BLaER1 (cell line): ENCODE measurements around the gene C3.
A peak's percentile ranks its signal among the peaks of the same experiment; 100 is the strongest.

Experiments
- H3K27ac ChIP-seq: shearing (Covaris generic); formaldehyde crosslinking; 2 replicates; pipeline ENCODE4 v1.8.1; 2022
- H3K27me3 ChIP-seq: shearing (Covaris generic); formaldehyde crosslinking; 2 replicates; pipeline ENCODE4 v1.8.1; 2022
- H3K36me3 ChIP-seq: shearing (Covaris generic); formaldehyde crosslinking; 2 replicates; pipeline ENCODE4 v1.8.1; 2022
- H3K4me1 ChIP-seq: shearing (Covaris generic); formaldehyde crosslinking; 2 replicates; pipeline ENCODE4 v1.8.1; 2022
- H3K4me2 ChIP-seq: shearing (Covaris generic); formaldehyde crosslinking; 2 replicates; pipeline ENCODE4 v1.8.1; 2022
- H3K4me3 ChIP-seq: shearing (Covaris generic); formaldehyde crosslinking; 2 replicates; pipeline ENCODE4 v1.8.1; 2022
- H3K9ac ChIP-seq: shearing (Covaris generic); formaldehyde crosslinking; 2 replicates; pipeline ENCODE4 v1.8.1; 2022
- H3K9me3 ChIP-seq: shearing (Covaris generic); formaldehyde crosslinking; 2 replicates; pipeline ENCODE4 v1.8.1; 2022
- H4K20me1 ChIP-seq: shearing (Covaris generic); formaldehyde crosslinking; 2 replicates; pipeline ENCODE4 v1.8.1; 2022
- Cebpa-rat ChIP-seq: shearing (Covaris generic); IDR thresholded peaks from 2 replicates; pipeline ENCODE4 v1.8.1; 2022

C3 gene

GRCh38 chr19:6723108-6723618 is 2.7 kb upstream of the C3 start:
- Histone ChIP-seq H3K9ac (0 out of 2 replicates have a peak overlapping the region, but pooled peaks have one; percentile 50), H4K20me1 (no peaks in the 10 kb centered on the region), H3K9me3 (no peaks in the 10 kb centered on the region), H3K27me3 (no peaks in the 10 kb centered on the region), H3K4me3 (no peak overlapping the region), H3K4me2 (peak overlapping the region; percentile 74), H3K27ac (0 out of 2 replicates have a peak overlapping the region, but pooled peaks have one; percentile 26), H3K36me3 (no peaks in the 10 kb centered on the region), H3K4me1 (peaks cover 64% of the 10 kb centered on the region)
- peak; percentile 89 for TF ChIP-seq Cebpa-rat

- no peak for TF ChIP-seq Cebpa-rat
- no peaks in the 10 kb centered on the region for H3K27me3 ChIP-seq
- no peak overlapping the region for H3K9ac ChIP-seq
- peak overlapping the region; percentile 74 for H3K4me2 ChIP-seq
- H4K20me1 ChIP-seq, result no peaks in the 10 kb centered on the region
- H3K36me3 ChIP-seq, result no peaks in the 10 kb centered on the region
- H3K4me1 ChIP-seq, result peaks cover 56% of the 10 kb centered on the region
- no peak overlapping the region for H3K4me3 ChIP-seq
- no peaks in the 10 kb centered on the region for H3K9me3 ChIP-seq
- peak overlapping the region; percentile 48; the same call in 1 of the 2 replicates for H3K27ac ChIP-seq
These were observed 1.3 kb upstream of the C3 start for GRCh38 chr19:6721773-6722172.

DNA sequence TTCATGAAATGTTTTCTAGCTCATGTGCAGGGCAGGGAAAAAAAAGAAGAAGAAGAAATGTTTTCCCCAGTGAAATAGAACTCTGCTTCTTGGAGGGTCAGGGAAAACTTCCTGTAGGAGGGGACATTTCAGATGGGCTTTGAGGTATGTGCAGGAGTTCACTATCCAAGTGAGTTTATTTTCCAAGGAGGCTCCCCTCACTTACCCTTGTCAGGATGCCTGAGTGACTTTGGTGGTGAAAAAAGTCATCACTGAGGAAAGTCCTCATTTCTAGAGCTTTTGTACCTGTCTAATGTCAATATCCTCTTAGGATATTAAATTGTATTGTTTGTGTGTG is 656 bp upstream of the C3 start:
- Histone ChIP-seq H3K4me3 (no peak overlapping the region), H3K27ac (no peak overlapping the region), H3K9ac (no peak overlapping the region), H3K4me1 (peaks cover 56% of the 10 kb centered on the region), H3K9me3 (no peaks in the 10 kb centered on the region), H4K20me1 (no peaks in the 10 kb centered on the region), H3K36me3 (no peaks in the 10 kb centered on the region), H3K27me3 (no peaks in the 10 kb centered on the region), H3K4me2 (peak overlapping the region; percentile 74)
- TF ChIP-seq Cebpa-rat, result no peak

DNA sequence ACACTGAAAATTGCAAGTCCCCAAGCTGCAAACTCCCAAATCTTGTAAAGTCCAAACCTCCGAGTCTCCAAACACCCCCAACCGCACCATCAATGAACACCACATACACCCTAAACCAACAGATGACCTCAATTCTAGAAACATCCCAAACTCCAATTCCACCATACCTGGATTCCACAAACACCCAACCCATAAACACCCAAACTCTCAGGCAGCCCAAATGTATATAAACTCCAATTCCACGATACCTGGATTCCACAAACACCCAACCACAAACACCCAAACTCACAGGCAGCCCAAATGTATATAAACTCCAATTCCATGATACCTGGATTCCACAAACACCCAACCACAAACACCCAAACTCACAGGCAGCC is 470 bp downstream of the C3 start:
- Histone ChIP-seq H3K36me3 (no peaks in the 10 kb centered on the region), H3K9ac (no peak overlapping the region), H3K4me1 (peaks cover 50% of the 10 kb centered on the region), H3K27me3 (no peaks in the 10 kb centered on the region), H3K9me3 (no peaks in the 10 kb centered on the region), H4K20me1 (no peaks in the 10 kb centered on the region), H3K27ac (no peak overlapping the region), H3K4me3 (no peak overlapping the region), H3K4me2 (0 out of 2 replicates have a peak overlapping the region, but pooled peaks have one; percentile 74)
- TF ChIP-seq Cebpa-rat, result no peak

DNA sequence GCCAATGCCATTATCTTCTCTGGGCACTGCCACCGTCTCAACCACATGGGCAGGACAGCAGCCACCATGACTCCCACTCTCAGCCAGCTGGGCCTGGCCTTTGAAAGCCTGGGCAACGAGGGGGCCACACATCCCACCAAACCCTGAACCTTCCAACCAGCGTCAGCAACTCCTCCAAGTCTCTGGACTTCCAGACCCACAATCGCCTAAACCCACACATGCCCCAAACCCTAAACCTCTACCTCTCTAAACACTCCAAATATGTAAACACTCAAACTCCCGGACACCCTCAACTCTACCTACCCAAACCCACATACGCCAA is 949 bp downstream of the C3 start:
- no peaks in the 10 kb centered on the region for H3K36me3 ChIP-seq
- no peaks in the 10 kb centered on the region for H3K27me3 ChIP-seq
- TF ChIP-seq Cebpa-rat, result no peak
- peaks cover 45% of the 10 kb centered on the region for H3K4me1 ChIP-seq
- H3K4me3 ChIP-seq, result no peak overlapping the region
- H3K9me3 ChIP-seq, result no peaks in the 10 kb centered on the region
- no peak overlapping the region for H3K9ac ChIP-seq
- H3K4me2 ChIP-seq, result no peak overlapping the region
- no peak overlapping the region for H3K27ac ChIP-seq
- H4K20me1 ChIP-seq, result no peaks in the 10 kb centered on the region

DNA sequence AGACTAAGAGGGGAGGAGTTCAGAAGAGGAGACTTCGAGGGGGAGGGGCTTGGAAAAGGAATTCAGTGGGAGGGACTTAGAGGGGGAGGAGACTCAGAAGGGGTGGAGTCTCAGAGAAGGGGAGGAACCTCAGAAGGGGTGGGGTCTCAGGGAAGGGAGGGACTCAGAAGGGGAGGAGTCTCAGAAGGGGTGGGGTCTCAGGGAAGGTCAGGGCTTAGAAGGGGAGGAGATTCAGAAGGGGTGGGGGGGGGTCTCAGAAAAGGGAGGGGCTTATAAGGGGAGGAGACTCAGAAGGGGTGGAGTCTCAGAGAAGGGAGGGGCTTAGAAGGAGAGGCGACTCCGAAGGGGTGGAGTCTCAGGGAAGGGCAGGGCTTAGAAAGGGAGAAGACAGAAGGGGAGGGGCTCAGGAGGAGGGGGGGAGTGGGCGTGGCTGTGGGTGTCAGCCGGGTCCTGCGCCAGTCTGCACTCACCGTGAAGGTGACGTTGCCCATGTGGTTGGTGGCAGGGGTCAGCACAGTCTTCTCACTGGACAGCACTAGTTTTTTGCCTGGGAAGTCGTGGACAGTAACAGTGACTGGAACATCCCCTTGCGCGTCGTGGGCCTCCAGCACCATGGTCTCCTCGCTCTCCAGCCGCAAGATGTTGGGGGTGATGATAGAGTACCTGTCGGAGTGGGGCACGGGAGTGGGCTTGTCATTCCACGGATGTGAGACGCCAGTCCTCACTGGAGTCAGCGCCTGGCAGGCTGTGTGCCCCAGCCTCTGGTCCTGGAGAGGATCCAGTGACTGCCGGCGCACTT is 1.5 kb downstream of the C3 start:
- H3K4me3 ChIP-seq, result no peak overlapping the region
- H3K4me2 ChIP-seq, result no peak overlapping the region
- no peak overlapping the region for H3K27ac ChIP-seq
- H3K9me3 ChIP-seq, result no peaks in the 10 kb centered on the region
- no peaks in the 10 kb centered on the region for H3K27me3 ChIP-seq
- TF ChIP-seq Cebpa-rat, result no peak
- no peaks in the 10 kb centered on the region for H3K36me3 ChIP-seq
- H4K20me1 ChIP-seq, result no peaks in the 10 kb centered on the region
- H3K9ac ChIP-seq, result no peak overlapping the region
- peaks cover 39% of the 10 kb centered on the region for H3K4me1 ChIP-seq

- H3K36me3 ChIP-seq, result no peaks in the 10 kb centered on the region
- no peaks in the 10 kb centered on the region for H4K20me1 ChIP-seq
- H3K4me1 ChIP-seq, result peaks cover 32% of the 10 kb centered on the region
- no peaks in the 10 kb centered on the region for H3K27me3 ChIP-seq
- H3K9ac ChIP-seq, result no peak overlapping the region
- H3K9me3 ChIP-seq, result no peaks in the 10 kb centered on the region
- H3K27ac ChIP-seq, result no peak overlapping the region
- H3K4me2 ChIP-seq, result no peak overlapping the region
- H3K4me3 ChIP-seq, result no peak overlapping the region
- no peak for TF ChIP-seq Cebpa-rat
These were observed 2.2 kb downstream of the C3 start for GRCh38 chr19:6718111-6718740.

GRCh38 chr19:6717441-6717971 is 2.9 kb downstream of the C3 start:
- H3K27me3 ChIP-seq, result no peaks in the 10 kb centered on the region
- no peak for TF ChIP-seq Cebpa-rat
- H3K4me1 ChIP-seq, result peaks cover 25% of the 10 kb centered on the region
- H3K4me3 ChIP-seq, result no peak overlapping the region
- H4K20me1 ChIP-seq, result no peaks in the 10 kb centered on the region
- no peak overlapping the region for H3K27ac ChIP-seq
- H3K9me3 ChIP-seq, result no peaks in the 10 kb centered on the region
- no peak overlapping the region for H3K4me2 ChIP-seq
- no peak overlapping the region for H3K9ac ChIP-seq
- H3K36me3 ChIP-seq, result no peaks in the 10 kb centered on the region

DNA sequence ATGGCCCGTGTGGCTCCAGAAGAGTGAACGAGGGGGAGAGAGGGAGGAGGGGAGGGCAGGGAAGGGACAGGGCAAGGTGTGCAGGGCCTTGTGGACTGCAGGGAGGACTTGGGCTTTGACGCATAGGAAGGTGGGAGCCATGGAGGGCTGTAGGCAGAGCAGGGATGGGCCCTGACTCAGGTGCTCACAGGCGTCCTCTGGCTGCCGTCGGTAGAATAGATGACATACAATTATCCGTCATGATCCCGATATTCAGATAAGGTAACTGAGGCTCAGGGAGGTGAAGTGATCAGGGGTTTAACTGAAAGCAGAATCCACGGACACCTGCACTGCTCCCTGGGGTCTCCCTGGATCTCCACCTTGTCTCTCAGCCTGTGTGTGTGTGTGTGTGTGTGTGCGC is 3.4 kb downstream of the C3 start:
- Histone ChIP-seq H3K4me2 (no peak overlapping the region), H3K4me3 (no peak overlapping the region), H3K27ac (no peak overlapping the region), H3K9me3 (no peaks in the 10 kb centered on the region), H3K27me3 (peaks cover 3% of the 10 kb centered on the region; the same call in 1 of the 2 replicates), H3K36me3 (no peaks in the 10 kb centered on the region), H4K20me1 (no peaks in the 10 kb centered on the region), H3K9ac (no peak overlapping the region), H3K4me1 (peaks cover 20% of the 10 kb centered on the region)
- TF ChIP-seq Cebpa-rat, result no peak

GRCh38 chr19:6716610-6716970 is 3.9 kb downstream of the C3 start:
- H3K4me2 ChIP-seq, result no peak overlapping the region
- no peaks in the 10 kb centered on the region for H3K36me3 ChIP-seq
- H3K4me1 ChIP-seq, result peaks cover 16% of the 10 kb centered on the region
- no peak for TF ChIP-seq Cebpa-rat
- H3K4me3 ChIP-seq, result no peak overlapping the region
- H3K27me3 ChIP-seq, result peaks cover 8% of the 10 kb centered on the region
- no peak overlapping the region for H3K27ac ChIP-seq
- no peak overlapping the region for H3K9ac ChIP-seq
- no peaks in the 10 kb centered on the region for H3K9me3 ChIP-seq
- H4K20me1 ChIP-seq, result no peaks in the 10 kb centered on the region
